H9 (cell line): ENCODE measurements around the gene SDR42E2. TPM values are rescaled to one million over a fixed set of nuclear protein-coding genes. Genes with fewer than 3 reads are reported as not detected.

Source experiments
- DNase-seq: peaks from one replicate; pipeline ENCODE4 v3.0.0-alpha.2; 2017
- H2AFZ ChIP-seq: one replicate; pipeline ENCODE4 v1.6.1; 2013; ENCODE audit warnings: mild to moderate bottlenecking, low read length, control low read depth, moderate library complexity
- H2AK5ac ChIP-seq: 2 replicates; pipeline ENCODE4 v1.6.1; 2013; ENCODE audit warnings: low read length, control low read depth, mixed read lengths; ENCODE audit not compliant: insufficient read length
- H2BK120ac ChIP-seq: one replicate; pipeline ENCODE4 v1.6.1; 2013; ENCODE audit warnings: low read depth, mild to moderate bottlenecking, low read length, control low read depth, inconsistent platforms; ENCODE audit not compliant: poor library complexity, severe bottlenecking
- H2BK12ac ChIP-seq: 2 replicates; pipeline ENCODE4 v1.6.1; 2013; ENCODE audit warnings: low read length, control low read depth, mixed read lengths, low read depth; ENCODE audit not compliant: insufficient read length
- H2BK15ac ChIP-seq: 2 replicates; pipeline ENCODE4 v1.6.1; 2013; ENCODE audit warnings: low read depth, low read length, control low read depth
- H2BK20ac ChIP-seq: one replicate; pipeline ENCODE4 v1.6.1; 2013; ENCODE audit warnings: low read depth, mild to moderate bottlenecking, low read length, control low read depth, inconsistent platforms; ENCODE audit not compliant: poor library complexity, severe bottlenecking
- H2BK5ac ChIP-seq: 2 replicates; pipeline ENCODE4 v1.6.1; 2013; ENCODE audit warnings: low read length, control low read depth, mixed read lengths; ENCODE audit not compliant: insufficient read length
- H3K14ac ChIP-seq: 2 replicates; pipeline ENCODE4 v1.6.1; 2013; ENCODE audit warnings: low read length, control low read depth; ENCODE audit not compliant: insufficient read depth
- H3K18ac ChIP-seq: 2 replicates; pipeline ENCODE4 v1.6.1; 2013; ENCODE audit warnings: low read depth, mild to moderate bottlenecking, mixed read lengths, low read length, control low read depth; ENCODE audit not compliant: insufficient read length
- H3K23ac ChIP-seq: 2 replicates; pipeline ENCODE4 v1.6.1; 2013; ENCODE audit warnings: low read length, control low read depth, mixed read lengths, low read depth; ENCODE audit not compliant: insufficient read length
- H3K23me2 ChIP-seq: 2 replicates; pipeline ENCODE4 v1.6.1; 2013; ENCODE audit warnings: low read depth, mild to moderate bottlenecking, mixed read lengths, low read length, control low read depth; ENCODE audit not compliant: insufficient read length, poor library complexity, severe bottlenecking
- H3K27ac ChIP-seq: 2 replicates; pipeline ENCODE4 v1.5.1; 2013; ENCODE audit warnings: low read length, control low read depth, mixed read lengths, low read depth; ENCODE audit not compliant: insufficient read length
- H3K27me3 ChIP-seq: 2 replicates; pipeline ENCODE4 v1.6.1; 2013; ENCODE audit warnings: low read length, control low read depth, inconsistent platforms; ENCODE audit not compliant: insufficient read depth
- H3K4ac ChIP-seq: 2 replicates; pipeline ENCODE4 v1.6.1; 2013; ENCODE audit warnings: low read depth, mild to moderate bottlenecking, control low read depth, inconsistent platforms, low read length, moderate library complexity
- H3K4me1 ChIP-seq: 2 replicates; pipeline ENCODE4 v1.6.1; 2013; ENCODE audit warnings: low read length, control low read depth, inconsistent platforms; ENCODE audit not compliant: insufficient read depth
- H3K4me2 ChIP-seq: 2 replicates; pipeline ENCODE4 v1.6.1; 2013; ENCODE audit warnings: low read length, control low read depth, mixed read lengths; ENCODE audit not compliant: insufficient read length, insufficient read depth
- H3K56ac ChIP-seq: 2 replicates; pipeline ENCODE4 v1.6.1; 2013; ENCODE audit warnings: low read depth, mild to moderate bottlenecking, mixed read lengths, low read length, control low read depth; ENCODE audit not compliant: insufficient read length
- H3K79me1 ChIP-seq: 2 replicates; pipeline ENCODE4 v1.6.1; 2013; ENCODE audit warnings: low read depth, mild to moderate bottlenecking, moderate library complexity, low read length, control low read depth, inconsistent platforms; ENCODE audit not compliant: insufficient read depth, poor library complexity, severe bottlenecking
- H3K79me2 ChIP-seq: 2 replicates; pipeline ENCODE4 v1.6.1; 2013; ENCODE audit warnings: low read length, control low read depth, inconsistent platforms; ENCODE audit not compliant: insufficient read depth
- H3K9ac ChIP-seq: 2 replicates; pipeline ENCODE4 v1.6.1; 2013; ENCODE audit warnings: low read length, control low read depth, mixed read lengths; ENCODE audit not compliant: insufficient read length; ENCODE audit errors: extremely low read depth
- H3K9me3 ChIP-seq: one replicate; pipeline ENCODE4 v1.6.1; 2013; ENCODE audit warnings: low read depth, low read length, inconsistent platforms; ENCODE audit not compliant: control insufficient read depth
- H3T11ph ChIP-seq: one replicate; pipeline ENCODE4 v1.6.1; 2013; ENCODE audit warnings: mild to moderate bottlenecking, low read length, control low read depth, inconsistent platforms
- H4K20me1 ChIP-seq: one replicate; pipeline ENCODE4 v1.6.1; 2013; ENCODE audit not compliant: control insufficient read depth, insufficient read length, insufficient read depth
- H4K5ac ChIP-seq: 2 replicates; pipeline ENCODE4 v1.6.1; 2013; ENCODE audit warnings: low read depth, mild to moderate bottlenecking, mixed read lengths, low read length, control low read depth; ENCODE audit not compliant: insufficient read length
- H4K8ac ChIP-seq: replicated peaks from 2 replicates; pipeline ENCODE4 v1.6.1; 2013; ENCODE audit warnings: low read length, control low read depth, mixed read lengths, low read depth; ENCODE audit not compliant: insufficient read length
- H4K91ac ChIP-seq: 2 replicates; pipeline ENCODE4 v1.6.1; 2013; ENCODE audit warnings: low read depth, mild to moderate bottlenecking, moderate library complexity, mixed read lengths, low read length, control low read depth; ENCODE audit not compliant: insufficient read length
- H3K27ac Mint-ChIP-seq, 3 experiments: 2 replicates in 2 of 3; 3 replicates in 1 of 3; pipeline ENCODE4 v1.8.0; 2020 to 2021; ENCODE audit warnings: mixed read lengths in 3 of 3, mild to moderate bottlenecking in 1 of 3, moderate library complexity in 1 of 3
- H3K27me3 Mint-ChIP-seq: 2 replicates; pipeline ENCODE4 v1.8.0; 2021; ENCODE audit warnings: low read depth, mild to moderate bottlenecking, moderate library complexity, mixed read lengths
- H3K36me3 Mint-ChIP-seq, 3 experiments: 2 replicates in 2 of 3; 3 replicates in 1 of 3; pipeline ENCODE4 v1.8.0; 2020 to 2021; ENCODE audit warnings: low read depth in 3 of 3, mixed read lengths in 3 of 3; ENCODE audit not compliant: insufficient read depth in 1 of 3
- H3K4me1 Mint-ChIP-seq, 2 experiments: 2 replicates each; pipeline ENCODE4 v1.8.0; 2020; ENCODE audit warnings: mixed read lengths in 2 of 2
- H3K4me3 Mint-ChIP-seq, 2 experiments: 2 replicates in 1 of 2; 3 replicates in 1 of 2; pipeline ENCODE4 v1.8.0; 2020 to 2021; ENCODE audit warnings: mild to moderate bottlenecking in 2 of 2, mixed read lengths in 2 of 2, moderate library complexity in 1 of 2
- H3K9me3 Mint-ChIP-seq, 2 experiments: 2 replicates in 1 of 2; 3 replicates in 1 of 2; pipeline ENCODE4 v1.8.0; 2020; ENCODE audit warnings: mild to moderate bottlenecking in 2 of 2, mixed read lengths in 2 of 2, moderate library complexity in 1 of 2
- WGBS: extraction: QIAGEN DNeasy Blood & Tissue Kit; methylation state at CpG from one replicate; pipeline ENCODE4 v1.1.7; 2013; ENCODE audit warnings: missing lambda C conversion rate, low lambda C conversion rate, mixed read lengths; ENCODE audit not compliant: insufficient read length; ENCODE audit errors: extremely low coverage; 5-methylcytosine and 5-hydroxymethylcytosine counted together
- total RNA-seq: library from RNA; stranded (reverse); gene quantifications from 2 replicates; pipeline ENCODE4 v1.2.1, GENCODE V29; 2021
- TF ChIP-seq, protein P1 (sequence below): fragments of 200-600 bp; sonication (generic); conservative IDR thresholded peaks from 3 replicates; pipeline ENCODE4 v1.8.0; 2021; ENCODE audit warnings: antibody characterized with exemption, mild to moderate bottlenecking

SDR42E2 gene
- total RNA-seq, 1 experiment from 2014 or later, result 0.09 TPM

DNA sequence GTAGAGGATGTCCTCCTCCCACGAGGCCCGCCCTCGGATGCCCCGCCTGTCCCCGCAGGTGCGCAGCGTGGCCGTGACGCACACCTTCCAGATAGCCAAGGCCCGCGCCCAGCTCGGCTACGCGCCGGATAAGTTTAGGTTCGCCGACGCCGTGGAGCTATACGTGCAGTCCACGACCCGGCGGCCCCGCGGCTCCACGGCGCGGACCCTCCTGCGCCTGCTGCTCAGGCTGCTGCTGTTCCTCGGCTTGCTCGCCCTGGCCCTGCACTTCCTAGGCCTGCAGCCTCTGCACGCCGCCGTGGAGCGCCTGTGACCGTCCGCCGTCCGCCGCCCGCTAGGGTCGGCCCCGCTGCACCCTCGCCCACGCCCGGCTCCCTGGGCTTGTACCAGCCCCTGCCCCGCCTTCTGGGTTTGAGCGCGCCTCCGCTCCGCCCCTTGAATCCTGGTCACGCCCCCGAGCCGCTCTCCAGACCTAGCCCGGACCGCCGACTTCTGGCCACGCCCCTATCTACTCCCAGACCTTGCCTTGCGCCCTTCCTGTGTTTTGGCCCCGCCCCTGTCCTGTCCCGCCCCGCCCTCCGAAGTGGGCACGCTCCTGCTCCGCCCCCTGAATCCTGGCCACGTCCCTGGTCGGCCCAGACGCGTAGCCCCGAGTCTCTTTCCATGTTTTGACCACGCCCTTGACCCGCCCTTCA is 27.9 kb downstream of the SDR42E2 start:
- no peak overlapping the region for H3K4ac ChIP-seq
- no peaks in the 10 kb centered on the region; the same call in 1 of the 2 replicates for H3K4me1 ChIP-seq
- H4K8ac ChIP-seq, result no peak overlapping the region
- TF ChIP-seq, protein P1, sequence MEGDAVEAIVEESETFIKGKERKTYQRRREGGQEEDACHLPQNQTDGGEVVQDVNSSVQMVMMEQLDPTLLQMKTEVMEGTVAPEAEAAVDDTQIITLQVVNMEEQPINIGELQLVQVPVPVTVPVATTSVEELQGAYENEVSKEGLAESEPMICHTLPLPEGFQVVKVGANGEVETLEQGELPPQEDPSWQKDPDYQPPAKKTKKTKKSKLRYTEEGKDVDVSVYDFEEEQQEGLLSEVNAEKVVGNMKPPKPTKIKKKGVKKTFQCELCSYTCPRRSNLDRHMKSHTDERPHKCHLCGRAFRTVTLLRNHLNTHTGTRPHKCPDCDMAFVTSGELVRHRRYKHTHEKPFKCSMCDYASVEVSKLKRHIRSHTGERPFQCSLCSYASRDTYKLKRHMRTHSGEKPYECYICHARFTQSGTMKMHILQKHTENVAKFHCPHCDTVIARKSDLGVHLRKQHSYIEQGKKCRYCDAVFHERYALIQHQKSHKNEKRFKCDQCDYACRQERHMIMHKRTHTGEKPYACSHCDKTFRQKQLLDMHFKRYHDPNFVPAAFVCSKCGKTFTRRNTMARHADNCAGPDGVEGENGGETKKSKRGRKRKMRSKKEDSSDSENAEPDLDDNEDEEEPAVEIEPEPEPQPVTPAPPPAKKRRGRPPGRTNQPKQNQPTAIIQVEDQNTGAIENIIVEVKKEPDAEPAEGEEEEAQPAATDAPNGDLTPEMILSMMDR, result no peak
- no peak overlapping the region for H2AK5ac ChIP-seq
- Mint-ChIP-seq H3K4me1 (peaks cover 28 to 34% of the 10 kb centered on the region in 2 experiments), H3K4me3 (peak overlapping the region; percentile 84 to 92), H3K27me3 (peaks cover 11% of the 10 kb centered on the region), H3K9me3 (no peaks in the 10 kb centered on the region), H3K36me3 (no peaks in the 10 kb centered on the region), H3K27ac (peak overlapping the region in 2 of 3 experiments; percentile 73 to 98; a peak in 3 of 7 replicates)
- H4K91ac ChIP-seq, result no peak overlapping the region
- H2BK120ac ChIP-seq, result no peak overlapping the region
- H2BK15ac ChIP-seq, result no peak overlapping the region
- no peak overlapping the region for H3K23ac ChIP-seq
- H4K5ac ChIP-seq, result no peak overlapping the region
- H4K20me1 ChIP-seq, result no peaks in the 10 kb centered on the region
- H3K79me2 ChIP-seq, result no peaks in the 10 kb centered on the region
- DNase-seq, result peak; percentile 100
- peaks cover 12% of the 10 kb centered on the region for H3K23me2 ChIP-seq
- H2BK12ac ChIP-seq, result no peak overlapping the region
- peak overlapping the region; percentile 43; the same call in 1 of the 2 replicates for H3K14ac ChIP-seq
- no peak overlapping the region for H2BK5ac ChIP-seq
- no peak overlapping the region for H3K27ac ChIP-seq
- H2BK20ac ChIP-seq, result no peak overlapping the region
- WGBS, result no CpG with 5 or more reads among the region's 72 CpGs
- H3K79me1 ChIP-seq, result no peaks in the 10 kb centered on the region
- peak overlapping the region; percentile 73 for H3K4me2 ChIP-seq
- no peak overlapping the region for H3T11ph ChIP-seq
- no peaks in the 10 kb centered on the region for H3K9me3 ChIP-seq
- H2AFZ ChIP-seq, result no peak overlapping the region
- H3K9ac ChIP-seq, result peak overlapping the region; percentile 27
- H3K18ac ChIP-seq, result peak overlapping the region; percentile 32
- H3K27me3 ChIP-seq, result no peaks in the 10 kb centered on the region
- H3K56ac ChIP-seq, result no peak overlapping the region
